Neural progenitor cell (in vitro differentiated cells): ENCODE measurements around the gene SH3PXD2B. TPM values are rescaled to one million over a fixed set of nuclear protein-coding genes. Genes with fewer than 3 reads are reported as not detected.

Experiments
- DNase-seq: peaks from one replicate; pipeline ENCODE4 v3.0.0-alpha.2; 2016; ENCODE audit warnings: low spot score
- H2AFZ ChIP-seq: fragments of 200-600 bp; sonication (generic); replicated peaks from 2 replicates; pipeline ENCODE4 v1.6.1; 2016; ENCODE audit warnings: antibody characterized with exemption
- H3F3A ChIP-seq: fragments of 200-600 bp; sonication (generic); 2 replicates; pipeline ENCODE4 v1.6.1; 2016; ENCODE audit warnings: antibody characterized with exemption, low read depth
- H3K27ac ChIP-seq: fragments of 200-600 bp; sonication (generic); 2 replicates; pipeline ENCODE4 v1.5.1; 2016; ENCODE audit warnings: mild to moderate bottlenecking
- H3K27me3 ChIP-seq: fragments of 200-600 bp; sonication (generic); 2 replicates; pipeline ENCODE4 v1.6.1; 2016; ENCODE audit warnings: mild to moderate bottlenecking, moderate library complexity
- H3K36me3 ChIP-seq: fragments of 200-600 bp; sonication (generic); 2 replicates; pipeline ENCODE4 v1.5.1; 2016
- H3K4me1 ChIP-seq: fragments of 200-600 bp; sonication (generic); 2 replicates; pipeline ENCODE4 v1.6.1; 2016; ENCODE audit warnings: mixed run types
- H3K4me2 ChIP-seq: fragments of 200-600 bp; sonication (generic); 2 replicates; pipeline ENCODE4 v1.6.1; 2016
- H3K4me3 ChIP-seq: fragments of 200-600 bp; sonication (generic); 2 replicates; pipeline ENCODE4 v1.5.1; 2016
- H3K79me2 ChIP-seq: fragments of 200-600 bp; sonication (generic); 2 replicates; pipeline ENCODE4 v1.6.1; 2016; ENCODE audit warnings: low read depth
- H3K9ac ChIP-seq: fragments of 200-600 bp; sonication (generic); 2 replicates; pipeline ENCODE4 v1.6.1; 2016
- H3K9me3 ChIP-seq: fragments of 200-600 bp; sonication (generic); 2 replicates; pipeline ENCODE4 v1.5.1; 2016; ENCODE audit warnings: low read depth
- H4K20me1 ChIP-seq: fragments of 200-600 bp; sonication (generic); 2 replicates; pipeline ENCODE4 v1.6.1; 2016; ENCODE audit warnings: low read depth
- H3K27ac Mint-ChIP-seq: 3 replicates; pipeline ENCODE4 v1.8.0; 2021; ENCODE audit warnings: mixed read lengths
- H3K27me3 Mint-ChIP-seq: 2 replicates; pipeline ENCODE4 v1.8.0; 2022; ENCODE audit warnings: low read depth, mild to moderate bottlenecking, inconsistent platforms, moderate library complexity, mixed read lengths; ENCODE audit not compliant: insufficient read depth
- H3K36me3 Mint-ChIP-seq: 3 replicates; pipeline ENCODE4 v1.8.0; 2021; ENCODE audit warnings: mixed read lengths
- H3K4me1 Mint-ChIP-seq: 3 replicates; pipeline ENCODE4 v1.8.0; 2021; ENCODE audit warnings: mixed read lengths
- H3K4me3 Mint-ChIP-seq: 3 replicates; pipeline ENCODE4 v1.8.0; 2021; ENCODE audit warnings: mild to moderate bottlenecking, moderate library complexity, mixed read lengths
- H3K9me3 Mint-ChIP-seq: 3 replicates; pipeline ENCODE4 v1.8.0; 2020; ENCODE audit warnings: mixed read lengths
- CTCF ChIP-seq: fragments of 200-600 bp; sonication (generic); IDR thresholded peaks from 2 replicates; pipeline ENCODE4 v1.5.1; 2017; ENCODE audit warnings: antibody characterized with exemption, mild to moderate bottlenecking
- EZH2 ChIP-seq: fragments of 200-600 bp; sonication (generic); IDR thresholded peaks from 2 replicates; pipeline ENCODE4 v1.6.1; 2017; ENCODE audit warnings: antibody characterized with exemption, mild to moderate bottlenecking, moderate library complexity
- EZH2phosphoT487 ChIP-seq: fragments of 200-600 bp; sonication (generic); IDR thresholded peaks from 2 replicates; pipeline ENCODE4 v1.6.1; 2017; ENCODE audit warnings: antibody characterized with exemption
- total RNA-seq: library from RNA; depleted of rRNA; stranded (reverse); fragments of >200 nt; gene quantifications from 2 replicates; pipeline ENCODE4 v1.2.3, GENCODE V29; 2015; ENCODE audit warnings: low replicate concordance

The SH3PXD2B gene
- total RNA-seq, 1 donor from 2014 or later = 27.3 TPM

- no peak overlapping the region for H3K27ac Mint-ChIP-seq
- no peak overlapping the region for H3K4me3 ChIP-seq
- no peaks in the 10 kb centered on the region for H3K79me2 ChIP-seq
- no peaks in the 10 kb centered on the region for H3K9me3 ChIP-seq
- no peaks in the 10 kb centered on the region for H3K27me3 ChIP-seq
- peaks cover 28% of the 10 kb centered on the region for H3K36me3 Mint-ChIP-seq
- H2AFZ ChIP-seq = no peak overlapping the region
- H3K27ac ChIP-seq = no peak overlapping the region
- H3K4me2 ChIP-seq = no peak overlapping the region
- no peaks in the 10 kb centered on the region for H3K9me3 Mint-ChIP-seq
- peaks cover 13% of the 10 kb centered on the region for H3K36me3 ChIP-seq
- no peak overlapping the region for H3K9ac ChIP-seq
- TF ChIP-seq EZH2 (no peak), CTCF (no peak), EZH2phosphoT487 (no peak)
- H3K4me3 Mint-ChIP-seq = no peak overlapping the region
- H3K27me3 Mint-ChIP-seq = peaks cover 8% of the 10 kb centered on the region
- no peak for DNase-seq
- H3F3A ChIP-seq = no peaks in the 10 kb centered on the region
- H3K4me1 ChIP-seq = no peaks in the 10 kb centered on the region
- H3K4me1 Mint-ChIP-seq = no peaks in the 10 kb centered on the region
- no peaks in the 10 kb centered on the region for H4K20me1 ChIP-seq
These were observed 71.0 kb downstream of the SH3PXD2B start for GRCh38 chr5:172383191-172383802.

- H3K9ac ChIP-seq = no peak overlapping the region
- peaks cover 6% of the 10 kb centered on the region for H3K36me3 ChIP-seq
- Mint-ChIP-seq H3K36me3 (peaks cover 25% of the 10 kb centered on the region), H3K9me3 (no peaks in the 10 kb centered on the region), H3K27me3 (peaks cover 5% of the 10 kb centered on the region), H3K27ac (no peak overlapping the region), H3K4me3 (no peak overlapping the region), H3K4me1 (no peaks in the 10 kb centered on the region)
- H3K4me2 ChIP-seq = no peak overlapping the region
- H3K9me3 ChIP-seq = no peaks in the 10 kb centered on the region
- no peaks in the 10 kb centered on the region for H3K4me1 ChIP-seq
- H3K27ac ChIP-seq = no peak overlapping the region
- H4K20me1 ChIP-seq = no peaks in the 10 kb centered on the region
- no peak overlapping the region for H3K4me3 ChIP-seq
- no peak for DNase-seq
- TF ChIP-seq CTCF = no peak
- no peak for TF ChIP-seq EZH2phosphoT487
- no peak for TF ChIP-seq EZH2
- H3K79me2 ChIP-seq = no peaks in the 10 kb centered on the region
- no peak overlapping the region for H2AFZ ChIP-seq
- no peaks in the 10 kb centered on the region for H3F3A ChIP-seq
- H3K27me3 ChIP-seq = no peaks in the 10 kb centered on the region
These were observed 73.2 kb downstream of the SH3PXD2B start for GRCh38 chr5:172380987-172381643.

GRCh38 chr5:172380301-172380986, 73.9 kb downstream of the SH3PXD2B start:
- no peak overlapping the region for H3K27ac Mint-ChIP-seq
- no peak overlapping the region for H3K4me2 ChIP-seq

More at GRCh38 chr5:172380301-172380986, 73.9 kb downstream of the SH3PXD2B start:
- TF ChIP-seq EZH2 = no peak
- no peak for TF ChIP-seq EZH2phosphoT487
- no peak overlapping the region for H3K4me3 Mint-ChIP-seq
- no peaks in the 10 kb centered on the region for H4K20me1 ChIP-seq
- no peak for DNase-seq
- peaks cover 5% of the 10 kb centered on the region for H3K27me3 Mint-ChIP-seq
- H3K9ac ChIP-seq = no peak overlapping the region
- H3K27ac ChIP-seq = no peak overlapping the region
- H3K79me2 ChIP-seq = no peaks in the 10 kb centered on the region
- H3K36me3 ChIP-seq = peaks cover 6% of the 10 kb centered on the region
- no peaks in the 10 kb centered on the region for H3K4me1 Mint-ChIP-seq
- peaks cover 26% of the 10 kb centered on the region for H3K36me3 Mint-ChIP-seq
- no peaks in the 10 kb centered on the region for H3K4me1 ChIP-seq
- H3K27me3 ChIP-seq = no peaks in the 10 kb centered on the region
- H3K9me3 Mint-ChIP-seq = no peaks in the 10 kb centered on the region
- H2AFZ ChIP-seq = no peak overlapping the region
- no peak overlapping the region for H3K4me3 ChIP-seq
- no peaks in the 10 kb centered on the region for H3F3A ChIP-seq
- no peaks in the 10 kb centered on the region for H3K9me3 ChIP-seq
